ENCODE data around the gene FAAP20.
A peak's percentile ranks its signal among the peaks of the same experiment; 100 is the strongest.

Gene FAAP20

GRCh38 chr1:2194319-2194897 is at the start of gene FAAP20:
Gene FAAP20 (minus strand): TSS chr1:2194772. CDS start chr1:2194749, 23 bp downstream.
- peak; percentile 72 for DNase-seq

- no peak for DNase-seq
Observed at GRCh38 chr1:2242814-2243725, 48.5 kb upstream of the FAAP20 start.

- DNase-seq: no peak
Observed at GRCh38 chr1:2241820-2242219, 47.2 kb upstream of the FAAP20 start.

GRCh38 chr1:2240270-2241156 is 45.9 kb upstream of the FAAP20 start:
- peak; percentile 51 for DNase-seq

- no peak for DNase-seq
Observed at GRCh38 chr1:2239384-2239985, 44.9 kb upstream of the FAAP20 start.

GRCh38 chr1:2239013-2239370 is 44.4 kb upstream of the FAAP20 start:
- DNase-seq: no peak

- no peak for DNase-seq
Observed at GRCh38 chr1:2238361-2239012, 43.9 kb upstream of the FAAP20 start.

- DNase-seq: no peak
Observed at GRCh38 chr1:2237773-2238172, 43.2 kb upstream of the FAAP20 start.

- DNase-seq: no peak
Observed at GRCh38 chr1:2236695-2237677, 42.4 kb upstream of the FAAP20 start.

- DNase-seq: no peak
Observed at GRCh38 chr1:2235300-2235998, 40.9 kb upstream of the FAAP20 start.

GRCh38 chr1:2234762-2235113 is 40.2 kb upstream of the FAAP20 start:
- no peak for DNase-seq

GRCh38 chr1:2233997-2234761 is 39.6 kb upstream of the FAAP20 start:
- peak; percentile 87 for DNase-seq

GRCh38 chr1:2233468-2233867 is 38.9 kb upstream of the FAAP20 start:
- no peak for DNase-seq

GRCh38 chr1:2232916-2233438 is 38.4 kb upstream of the FAAP20 start:
- DNase-seq: no peak

GRCh38 chr1:2232255-2232915 is 37.8 kb upstream of the FAAP20 start:
- DNase-seq: no peak

GRCh38 chr1:2231532-2232254 is 37.1 kb upstream of the FAAP20 start:
- DNase-seq: peak; percentile 83

- DNase-seq: no peak
Observed at GRCh38 chr1:2230781-2231531, 36.4 kb upstream of the FAAP20 start.
